ENCODE results near the gene ZFAND3.
"Not testable (repeated sequence)": the region's sequence is repeated elsewhere in the genome, so short reads cannot be mapped to it uniquely, and the experiment has no call there.

Gene ZFAND3

GRCh38 chr6:37882724-37883413, 63.3 kb downstream of the ZFAND3 start:
- DNase-seq (ENCODE audit: extremely low spot score, insufficient read length, low read depth) = no peak
- no peak for FAIRE-seq

DNA sequence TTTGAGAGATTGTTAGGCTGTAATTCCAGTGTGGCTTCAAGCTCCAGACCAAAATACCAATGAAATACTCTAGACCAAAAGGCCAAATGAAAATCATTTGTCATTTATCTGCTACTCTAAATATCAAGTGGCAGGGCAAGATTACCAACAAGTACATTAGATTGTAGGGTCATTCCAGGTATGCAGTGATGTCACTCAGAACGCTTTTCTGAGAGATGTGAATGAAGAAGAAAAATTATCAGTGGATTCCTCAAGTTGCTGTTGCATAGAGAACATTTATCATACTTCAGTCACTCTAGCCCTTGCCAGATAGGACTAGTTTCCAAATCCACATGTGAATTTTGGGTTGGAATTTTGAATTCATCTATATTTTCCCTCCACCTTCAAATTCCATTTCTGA, 65.0 kb downstream of the ZFAND3 start:
- FAIRE-seq = no peak

GRCh38 chr6:37889051-37889450, 69.5 kb downstream of the ZFAND3 start:
- no peak for DNase-seq (ENCODE audit: extremely low spot score, insufficient read length, low read depth)
- FAIRE-seq = no peak

More for the DNA sequence above, 65.0 kb downstream of the ZFAND3 start:
- no peak for DNase-seq (ENCODE audit: extremely low spot score, insufficient read length, low read depth)

- FAIRE-seq (no peak), DNase-seq (ENCODE audit: extremely low spot score, insufficient read length, low read depth) (no peak)
Observed at GRCh38 chr6:37889486-37889885, 70.0 kb downstream of the ZFAND3 start.

- FAIRE-seq = no peak
Observed at GRCh38 chr6:37891072-37891471, 71.5 kb downstream of the ZFAND3 start.

GRCh38 chr6:37893257-37893656, 73.7 kb downstream of the ZFAND3 start:
- FAIRE-seq (no peak), DNase-seq (ENCODE audit: extremely low spot score, insufficient read length, low read depth) (no peak)

More at GRCh38 chr6:37891072-37891471, 71.5 kb downstream of the ZFAND3 start:
- DNase-seq (ENCODE audit: extremely low spot score, insufficient read length, low read depth) = no peak

DNA sequence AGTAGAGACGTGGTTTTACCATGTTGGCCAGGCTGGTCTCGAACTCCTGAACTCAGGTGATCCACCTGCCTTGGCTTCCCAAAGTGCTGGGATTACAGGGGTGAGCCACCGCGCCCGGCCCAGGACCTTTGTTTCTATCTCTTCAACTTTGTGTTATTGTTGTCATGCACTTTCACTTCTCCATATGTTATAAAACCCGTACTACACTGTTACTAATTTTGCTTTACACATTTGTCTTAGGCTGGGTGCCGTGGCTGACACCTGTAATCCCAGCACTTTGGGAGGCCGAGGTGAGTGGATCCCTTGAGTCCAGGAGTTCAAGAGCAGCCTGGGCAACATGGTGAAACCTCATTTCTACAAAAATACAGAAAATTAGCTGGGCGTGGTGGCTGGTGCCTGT, 74.2 kb downstream of the ZFAND3 start:
- FAIRE-seq; DNase-seq (ENCODE audit: extremely low spot score, insufficient read length, low read depth): not testable (repeated sequence)

- FAIRE-seq (no peak), DNase-seq (ENCODE audit: extremely low spot score, insufficient read length, low read depth) (no peak)
Observed at GRCh38 chr6:37894585-37894984, 75.1 kb downstream of the ZFAND3 start.

DNA sequence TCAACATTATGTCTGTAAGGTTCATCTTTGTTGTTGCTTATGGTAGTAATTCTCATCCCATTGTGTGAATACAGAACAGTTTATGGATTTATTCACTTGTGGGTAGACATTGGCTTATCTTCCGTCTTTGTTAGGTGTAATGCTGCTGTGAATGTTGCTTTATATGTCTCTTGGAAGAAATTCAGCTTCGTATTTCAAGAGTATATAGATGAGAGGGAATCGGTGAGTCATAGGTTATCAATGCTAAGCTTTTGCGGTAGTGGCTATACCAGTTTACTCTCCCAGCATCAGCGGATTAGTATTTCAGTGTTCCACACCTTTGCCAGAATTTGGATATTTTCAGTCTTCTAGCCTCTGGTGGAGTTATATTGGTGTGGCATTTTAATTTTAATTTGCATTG, 77.8 kb downstream of the ZFAND3 start:
- no peak for FAIRE-seq
- no peak for DNase-seq (ENCODE audit: extremely low spot score, insufficient read length, low read depth)

GRCh38 chr6:37897818-37898515, 78.4 kb downstream of the ZFAND3 start:
- FAIRE-seq (no peak), DNase-seq (ENCODE audit: extremely low spot score, insufficient read length, low read depth) (no peak)

- no peak for FAIRE-seq
- no peak for DNase-seq (ENCODE audit: extremely low spot score, insufficient read length, low read depth)
Observed at GRCh38 chr6:37903351-37904340, 84.1 kb downstream of the ZFAND3 start.

DNA sequence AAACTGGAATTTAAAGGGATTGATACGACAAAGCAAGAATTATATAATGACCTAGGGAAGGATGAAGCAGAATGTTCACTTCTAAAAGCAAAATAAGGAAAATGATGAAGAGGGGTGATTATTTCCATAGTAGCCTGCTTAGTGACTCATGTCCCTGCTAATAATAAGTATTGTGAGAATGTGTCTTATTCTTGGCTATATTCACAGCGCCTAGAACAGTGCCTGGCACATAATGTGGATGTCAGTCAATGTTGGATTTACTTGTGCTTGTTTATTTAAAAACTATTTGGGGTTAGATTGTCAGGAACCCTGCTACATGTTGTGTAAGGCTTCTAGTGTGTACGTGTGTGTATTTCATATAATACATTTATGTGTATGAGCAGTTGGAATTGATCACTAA, 85.1 kb downstream of the ZFAND3 start:
- DNase-seq (ENCODE audit: extremely low spot score, insufficient read length, low read depth) (no peak), FAIRE-seq (no peak)

DNA sequence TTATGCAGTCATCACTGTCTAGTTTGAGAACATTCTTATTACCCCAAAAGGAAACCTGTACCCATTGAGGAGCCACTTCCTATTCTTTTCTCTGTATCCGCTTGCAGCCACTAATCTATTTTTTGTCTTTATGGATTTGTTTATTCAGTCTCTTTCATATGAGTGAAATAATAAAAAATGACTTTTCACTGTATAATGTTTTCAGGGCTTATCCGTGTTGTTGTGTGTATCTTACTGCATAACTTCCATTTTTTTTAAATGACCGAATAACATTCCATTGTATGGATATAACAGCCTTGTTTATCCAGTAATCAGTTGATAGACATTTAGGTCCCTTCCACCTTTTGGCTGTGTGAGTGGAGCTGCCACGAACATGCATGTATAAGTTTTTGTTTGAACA, 86.6 kb downstream of the ZFAND3 start:
- no peak for FAIRE-seq

DNA sequence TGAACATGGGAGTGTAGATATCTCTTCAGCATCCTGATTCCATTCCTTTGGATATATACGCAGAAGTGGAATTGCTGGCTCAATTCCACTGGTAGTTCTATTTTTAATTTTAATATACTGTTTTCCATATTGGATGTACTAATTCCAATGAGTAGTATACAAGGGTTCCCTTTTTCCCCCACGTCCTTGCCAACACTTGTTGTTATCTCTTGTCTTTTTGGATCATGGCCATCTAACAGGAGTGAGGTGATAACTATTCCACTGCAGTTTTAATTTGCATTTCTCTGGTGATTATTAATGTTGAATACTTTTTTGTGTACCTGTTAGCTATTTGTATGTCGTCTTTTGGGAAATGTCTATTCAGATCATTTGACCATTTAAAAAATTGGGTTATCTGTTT, 91.5 kb downstream of the ZFAND3 start:
- no peak for DNase-seq (ENCODE audit: extremely low spot score, insufficient read length, low read depth)
- no peak for FAIRE-seq

More for the DNA sequence above, 86.6 kb downstream of the ZFAND3 start:
- no peak for DNase-seq (ENCODE audit: extremely low spot score, insufficient read length, low read depth)

GRCh38 chr6:37913210-37913609, 93.7 kb downstream of the ZFAND3 start:
- DNase-seq (ENCODE audit: extremely low spot score, insufficient read length, low read depth) (no peak), FAIRE-seq (no peak)

DNA sequence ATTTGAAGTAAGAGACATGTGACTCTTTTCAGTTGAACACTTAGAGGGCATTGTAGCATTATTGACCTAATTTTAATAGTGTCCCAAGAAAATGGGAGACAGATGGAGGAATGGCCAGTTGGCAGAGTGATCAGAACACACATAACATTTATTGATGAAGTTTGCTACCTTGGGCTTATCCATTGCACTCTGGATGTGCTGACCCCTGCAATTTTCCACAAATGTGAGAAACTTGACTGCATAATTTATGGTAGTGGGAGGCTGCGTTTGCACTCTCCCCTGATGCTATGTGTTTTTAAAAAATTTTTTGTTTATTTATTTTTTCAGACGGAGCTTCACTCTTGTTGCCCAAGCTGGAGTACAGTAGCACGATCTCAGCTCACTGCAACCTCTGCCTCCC, 95.9 kb downstream of the ZFAND3 start:
- FAIRE-seq (no peak), DNase-seq (ENCODE audit: extremely low spot score, insufficient read length, low read depth) (no peak)

DNA sequence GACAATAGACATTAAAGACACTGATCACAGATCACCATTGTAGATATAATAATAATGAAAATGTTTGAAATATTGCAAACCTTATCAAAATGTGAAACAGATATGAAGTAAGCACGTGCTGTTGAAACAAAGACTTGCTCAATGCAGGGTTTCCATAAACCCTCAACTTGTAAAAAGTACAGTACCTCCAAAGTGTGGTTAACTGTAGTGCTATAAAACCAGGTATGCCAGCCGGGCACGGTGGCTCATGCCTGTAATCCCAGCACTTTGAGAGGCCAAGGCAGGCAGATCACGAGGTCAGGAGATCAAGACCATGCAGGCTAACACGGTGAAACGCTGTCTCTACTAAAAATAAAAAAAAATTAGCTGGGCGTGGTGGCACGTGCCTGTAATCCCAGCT, 96.6 kb downstream of the ZFAND3 start:
- FAIRE-seq = no peak

DNA sequence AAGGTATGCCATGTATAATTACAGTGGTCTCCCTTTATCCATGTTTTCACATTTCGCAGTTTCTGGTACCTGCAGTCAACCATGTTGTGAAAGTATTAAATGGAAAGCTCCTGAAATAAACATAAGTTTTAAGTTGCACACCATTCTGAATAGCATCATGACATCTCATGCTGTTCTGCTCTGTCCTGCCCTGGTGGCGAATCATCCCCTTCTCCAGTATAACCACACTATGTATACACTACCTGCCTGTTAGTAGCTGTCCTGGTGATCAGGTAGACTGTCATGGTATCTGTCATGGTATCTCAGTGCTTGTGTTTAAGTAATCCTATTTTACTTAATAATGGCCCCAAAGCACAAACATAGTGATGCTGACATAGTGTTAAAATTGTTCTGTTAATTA, 97.1 kb downstream of the ZFAND3 start:
- no peak for FAIRE-seq
- DNase-seq (ENCODE audit: extremely low spot score, insufficient read length, low read depth) = no peak

More for the DNA sequence above, 96.6 kb downstream of the ZFAND3 start:
- DNase-seq (ENCODE audit: extremely low spot score, insufficient read length, low read depth) = no peak

- DNase-seq (ENCODE audit: extremely low spot score, insufficient read length, low read depth) (no peak), FAIRE-seq (no peak)
Observed at GRCh38 chr6:37917566-37917965, 98.0 kb downstream of the ZFAND3 start.

- no peak for DNase-seq (ENCODE audit: extremely low spot score, insufficient read length, low read depth)
- FAIRE-seq = no peak
Observed at GRCh38 chr6:37919417-37920157, 100.1 kb downstream of the ZFAND3 start.

All from GM18507 (cell line).